H9 (cell line): ENCODE results near the gene RFPL2. TPM values are rescaled to one million over a fixed set of nuclear protein-coding genes. Genes with fewer than 3 reads are reported as not detected.

Source experiments
- DNase-seq: peaks from one replicate; pipeline ENCODE4 v3.0.0-alpha.2; 2017
- H2AFZ ChIP-seq: one replicate; pipeline ENCODE4 v1.6.1; 2013; ENCODE audit warnings: mild to moderate bottlenecking, low read length, control low read depth, moderate library complexity
- H2AK5ac ChIP-seq: 2 replicates; pipeline ENCODE4 v1.6.1; 2013; ENCODE audit warnings: low read length, control low read depth, mixed read lengths; ENCODE audit not compliant: insufficient read length
- H2BK120ac ChIP-seq: one replicate; pipeline ENCODE4 v1.6.1; 2013; ENCODE audit warnings: low read depth, mild to moderate bottlenecking, low read length, control low read depth, inconsistent platforms; ENCODE audit not compliant: poor library complexity, severe bottlenecking
- H2BK12ac ChIP-seq: 2 replicates; pipeline ENCODE4 v1.6.1; 2013; ENCODE audit warnings: low read length, control low read depth, mixed read lengths, low read depth; ENCODE audit not compliant: insufficient read length
- H2BK15ac ChIP-seq: 2 replicates; pipeline ENCODE4 v1.6.1; 2013; ENCODE audit warnings: low read depth, low read length, control low read depth
- H2BK20ac ChIP-seq: one replicate; pipeline ENCODE4 v1.6.1; 2013; ENCODE audit warnings: low read depth, mild to moderate bottlenecking, low read length, control low read depth, inconsistent platforms; ENCODE audit not compliant: poor library complexity, severe bottlenecking
- H2BK5ac ChIP-seq: 2 replicates; pipeline ENCODE4 v1.6.1; 2013; ENCODE audit warnings: low read length, control low read depth, mixed read lengths; ENCODE audit not compliant: insufficient read length
- H3K14ac ChIP-seq: 2 replicates; pipeline ENCODE4 v1.6.1; 2013; ENCODE audit warnings: low read length, control low read depth; ENCODE audit not compliant: insufficient read depth
- H3K18ac ChIP-seq: 2 replicates; pipeline ENCODE4 v1.6.1; 2013; ENCODE audit warnings: low read depth, mild to moderate bottlenecking, mixed read lengths, low read length, control low read depth; ENCODE audit not compliant: insufficient read length
- H3K23ac ChIP-seq: 2 replicates; pipeline ENCODE4 v1.6.1; 2013; ENCODE audit warnings: low read length, control low read depth, mixed read lengths, low read depth; ENCODE audit not compliant: insufficient read length
- H3K23me2 ChIP-seq: 2 replicates; pipeline ENCODE4 v1.6.1; 2013; ENCODE audit warnings: low read depth, mild to moderate bottlenecking, mixed read lengths, low read length, control low read depth; ENCODE audit not compliant: insufficient read length, poor library complexity, severe bottlenecking
- H3K27ac ChIP-seq: 2 replicates; pipeline ENCODE4 v1.5.1; 2013; ENCODE audit warnings: low read length, control low read depth, mixed read lengths, low read depth; ENCODE audit not compliant: insufficient read length
- H3K27me3 ChIP-seq: 2 replicates; pipeline ENCODE4 v1.6.1; 2013; ENCODE audit warnings: low read length, control low read depth, inconsistent platforms; ENCODE audit not compliant: insufficient read depth
- H3K4ac ChIP-seq: 2 replicates; pipeline ENCODE4 v1.6.1; 2013; ENCODE audit warnings: low read depth, mild to moderate bottlenecking, control low read depth, inconsistent platforms, low read length, moderate library complexity
- H3K4me1 ChIP-seq: 2 replicates; pipeline ENCODE4 v1.6.1; 2013; ENCODE audit warnings: low read length, control low read depth, inconsistent platforms; ENCODE audit not compliant: insufficient read depth
- H3K4me2 ChIP-seq: 2 replicates; pipeline ENCODE4 v1.6.1; 2013; ENCODE audit warnings: low read length, control low read depth, mixed read lengths; ENCODE audit not compliant: insufficient read length, insufficient read depth
- H3K56ac ChIP-seq: 2 replicates; pipeline ENCODE4 v1.6.1; 2013; ENCODE audit warnings: low read depth, mild to moderate bottlenecking, mixed read lengths, low read length, control low read depth; ENCODE audit not compliant: insufficient read length
- H3K79me1 ChIP-seq: 2 replicates; pipeline ENCODE4 v1.6.1; 2013; ENCODE audit warnings: low read depth, mild to moderate bottlenecking, moderate library complexity, low read length, control low read depth, inconsistent platforms; ENCODE audit not compliant: insufficient read depth, poor library complexity, severe bottlenecking
- H3K79me2 ChIP-seq: 2 replicates; pipeline ENCODE4 v1.6.1; 2013; ENCODE audit warnings: low read length, control low read depth, inconsistent platforms; ENCODE audit not compliant: insufficient read depth
- H3K9ac ChIP-seq: 2 replicates; pipeline ENCODE4 v1.6.1; 2013; ENCODE audit warnings: low read length, control low read depth, mixed read lengths; ENCODE audit not compliant: insufficient read length; ENCODE audit errors: extremely low read depth
- H3K9me3 ChIP-seq: one replicate; pipeline ENCODE4 v1.6.1; 2013; ENCODE audit warnings: low read depth, low read length, inconsistent platforms; ENCODE audit not compliant: control insufficient read depth
- H3T11ph ChIP-seq: one replicate; pipeline ENCODE4 v1.6.1; 2013; ENCODE audit warnings: mild to moderate bottlenecking, low read length, control low read depth, inconsistent platforms
- H4K20me1 ChIP-seq: one replicate; pipeline ENCODE4 v1.6.1; 2013; ENCODE audit not compliant: control insufficient read depth, insufficient read length, insufficient read depth
- H4K5ac ChIP-seq: 2 replicates; pipeline ENCODE4 v1.6.1; 2013; ENCODE audit warnings: low read depth, mild to moderate bottlenecking, mixed read lengths, low read length, control low read depth; ENCODE audit not compliant: insufficient read length
- H4K8ac ChIP-seq: replicated peaks from 2 replicates; pipeline ENCODE4 v1.6.1; 2013; ENCODE audit warnings: low read length, control low read depth, mixed read lengths, low read depth; ENCODE audit not compliant: insufficient read length
- H4K91ac ChIP-seq: 2 replicates; pipeline ENCODE4 v1.6.1; 2013; ENCODE audit warnings: low read depth, mild to moderate bottlenecking, moderate library complexity, mixed read lengths, low read length, control low read depth; ENCODE audit not compliant: insufficient read length
- H3K27ac Mint-ChIP-seq, 3 experiments: 2 replicates in 2 of 3; 3 replicates in 1 of 3; pipeline ENCODE4 v1.8.0; 2020 to 2021; ENCODE audit warnings: mixed read lengths in 3 of 3, mild to moderate bottlenecking in 1 of 3, moderate library complexity in 1 of 3
- H3K27me3 Mint-ChIP-seq: 2 replicates; pipeline ENCODE4 v1.8.0; 2021; ENCODE audit warnings: low read depth, mild to moderate bottlenecking, moderate library complexity, mixed read lengths
- H3K36me3 Mint-ChIP-seq, 3 experiments: 2 replicates in 2 of 3; 3 replicates in 1 of 3; pipeline ENCODE4 v1.8.0; 2020 to 2021; ENCODE audit warnings: low read depth in 3 of 3, mixed read lengths in 3 of 3; ENCODE audit not compliant: insufficient read depth in 1 of 3
- H3K4me1 Mint-ChIP-seq, 2 experiments: 2 replicates each; pipeline ENCODE4 v1.8.0; 2020; ENCODE audit warnings: mixed read lengths in 2 of 2
- H3K4me3 Mint-ChIP-seq, 2 experiments: 2 replicates in 1 of 2; 3 replicates in 1 of 2; pipeline ENCODE4 v1.8.0; 2020 to 2021; ENCODE audit warnings: mild to moderate bottlenecking in 2 of 2, mixed read lengths in 2 of 2, moderate library complexity in 1 of 2
- H3K9me3 Mint-ChIP-seq, 2 experiments: 2 replicates in 1 of 2; 3 replicates in 1 of 2; pipeline ENCODE4 v1.8.0; 2020; ENCODE audit warnings: mild to moderate bottlenecking in 2 of 2, mixed read lengths in 2 of 2, moderate library complexity in 1 of 2
- WGBS: extraction: QIAGEN DNeasy Blood & Tissue Kit; methylation state at CpG from one replicate; pipeline ENCODE4 v1.1.7; 2013; ENCODE audit warnings: missing lambda C conversion rate, low lambda C conversion rate, mixed read lengths; ENCODE audit not compliant: insufficient read length; ENCODE audit errors: extremely low coverage; 5-methylcytosine and 5-hydroxymethylcytosine counted together
- total RNA-seq: library from RNA; stranded (reverse); gene quantifications from 2 replicates; pipeline ENCODE4 v1.2.1, GENCODE V29; 2021
- TF ChIP-seq, protein P1 (sequence below): fragments of 200-600 bp; sonication (generic); conservative IDR thresholded peaks from 3 replicates; pipeline ENCODE4 v1.8.0; 2021; ENCODE audit warnings: antibody characterized with exemption, mild to moderate bottlenecking

RFPL2 gene
- total RNA-seq, 1 experiment from 2014 or later: not detected

DNA sequence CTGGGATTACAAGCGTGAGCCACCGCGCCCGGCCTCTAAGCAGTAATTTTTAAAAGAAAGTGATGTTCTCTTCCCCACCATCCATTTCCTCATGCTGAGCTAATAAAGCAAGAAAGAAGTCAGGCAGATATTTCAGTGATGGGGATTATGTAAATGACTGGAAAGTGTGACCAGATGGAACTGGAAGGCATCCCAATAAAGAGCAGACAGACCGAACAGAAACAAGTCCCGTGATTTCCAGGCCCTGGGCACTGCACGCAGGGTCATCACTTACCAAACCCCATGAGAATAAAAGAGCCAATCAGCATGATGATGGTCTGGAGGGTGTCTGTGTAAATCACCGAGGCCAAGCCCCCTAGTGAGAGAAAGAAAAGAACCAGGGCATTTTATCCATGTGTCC, 32.1 kb upstream of the RFPL2 start:
- no peaks in the 10 kb centered on the region for H3K27me3 ChIP-seq
- peaks cover 63% of the 10 kb centered on the region for H3K27me3 Mint-ChIP-seq
- no peak overlapping the region for H2BK15ac ChIP-seq
- no peak overlapping the region for H2BK5ac ChIP-seq
- H3K4ac ChIP-seq: no peak overlapping the region
- H3T11ph ChIP-seq: no peak overlapping the region
- no peak for DNase-seq
- H3K27ac Mint-ChIP-seq: no peak overlapping the region; a peak in 1 of 7 replicates
- H3K9ac ChIP-seq: no peak overlapping the region
- H3K56ac ChIP-seq: no peak overlapping the region
- no peaks in the 10 kb centered on the region for H4K20me1 ChIP-seq
- no peak overlapping the region for H3K4me3 Mint-ChIP-seq
- H3K23ac ChIP-seq: no peak overlapping the region
- peaks cover 3 to 4% of the 10 kb centered on the region in 2 experiments for H3K4me1 Mint-ChIP-seq
- H2BK12ac ChIP-seq: no peak overlapping the region
- no peak overlapping the region for H3K27ac ChIP-seq
- no peaks in the 10 kb centered on the region for H3K4me1 ChIP-seq
- no peak overlapping the region for H2AFZ ChIP-seq
- no peak overlapping the region for H4K5ac ChIP-seq
- H4K8ac ChIP-seq: no peak overlapping the region
- no peaks in the 10 kb centered on the region for H3K23me2 ChIP-seq
- no peaks in the 10 kb centered on the region for H3K79me2 ChIP-seq
- H4K91ac ChIP-seq: no peak overlapping the region
- H3K36me3 Mint-ChIP-seq: no peaks in the 10 kb centered on the region
- H3K9me3 ChIP-seq: no peaks in the 10 kb centered on the region
- TF ChIP-seq, protein P1, sequence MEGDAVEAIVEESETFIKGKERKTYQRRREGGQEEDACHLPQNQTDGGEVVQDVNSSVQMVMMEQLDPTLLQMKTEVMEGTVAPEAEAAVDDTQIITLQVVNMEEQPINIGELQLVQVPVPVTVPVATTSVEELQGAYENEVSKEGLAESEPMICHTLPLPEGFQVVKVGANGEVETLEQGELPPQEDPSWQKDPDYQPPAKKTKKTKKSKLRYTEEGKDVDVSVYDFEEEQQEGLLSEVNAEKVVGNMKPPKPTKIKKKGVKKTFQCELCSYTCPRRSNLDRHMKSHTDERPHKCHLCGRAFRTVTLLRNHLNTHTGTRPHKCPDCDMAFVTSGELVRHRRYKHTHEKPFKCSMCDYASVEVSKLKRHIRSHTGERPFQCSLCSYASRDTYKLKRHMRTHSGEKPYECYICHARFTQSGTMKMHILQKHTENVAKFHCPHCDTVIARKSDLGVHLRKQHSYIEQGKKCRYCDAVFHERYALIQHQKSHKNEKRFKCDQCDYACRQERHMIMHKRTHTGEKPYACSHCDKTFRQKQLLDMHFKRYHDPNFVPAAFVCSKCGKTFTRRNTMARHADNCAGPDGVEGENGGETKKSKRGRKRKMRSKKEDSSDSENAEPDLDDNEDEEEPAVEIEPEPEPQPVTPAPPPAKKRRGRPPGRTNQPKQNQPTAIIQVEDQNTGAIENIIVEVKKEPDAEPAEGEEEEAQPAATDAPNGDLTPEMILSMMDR: no peak
- WGBS: no CpG with 5 or more reads among the region's 8 CpGs
- no peaks in the 10 kb centered on the region for H3K9me3 Mint-ChIP-seq
- no peaks in the 10 kb centered on the region for H3K79me1 ChIP-seq
- H3K4me2 ChIP-seq: no peak overlapping the region
- no peak overlapping the region for H2AK5ac ChIP-seq
- H2BK20ac ChIP-seq: no peak overlapping the region
- H2BK120ac ChIP-seq: no peak overlapping the region
- no peak overlapping the region for H3K18ac ChIP-seq
- H3K14ac ChIP-seq: no peak overlapping the region
